HG03139 (cell line): ENCODE results near the gene ZFPM1.
A peak's percentile ranks its signal among the peaks of the same experiment; 100 is the strongest.

Experiments used
- ATAC-seq: cut with Tn5 transposase; IDR thresholded peaks from one replicate; pipeline ENCODE4 v1.9.1; 2021; ENCODE audit not compliant: unreplicated experiment

The ZFPM1 gene

DNA sequence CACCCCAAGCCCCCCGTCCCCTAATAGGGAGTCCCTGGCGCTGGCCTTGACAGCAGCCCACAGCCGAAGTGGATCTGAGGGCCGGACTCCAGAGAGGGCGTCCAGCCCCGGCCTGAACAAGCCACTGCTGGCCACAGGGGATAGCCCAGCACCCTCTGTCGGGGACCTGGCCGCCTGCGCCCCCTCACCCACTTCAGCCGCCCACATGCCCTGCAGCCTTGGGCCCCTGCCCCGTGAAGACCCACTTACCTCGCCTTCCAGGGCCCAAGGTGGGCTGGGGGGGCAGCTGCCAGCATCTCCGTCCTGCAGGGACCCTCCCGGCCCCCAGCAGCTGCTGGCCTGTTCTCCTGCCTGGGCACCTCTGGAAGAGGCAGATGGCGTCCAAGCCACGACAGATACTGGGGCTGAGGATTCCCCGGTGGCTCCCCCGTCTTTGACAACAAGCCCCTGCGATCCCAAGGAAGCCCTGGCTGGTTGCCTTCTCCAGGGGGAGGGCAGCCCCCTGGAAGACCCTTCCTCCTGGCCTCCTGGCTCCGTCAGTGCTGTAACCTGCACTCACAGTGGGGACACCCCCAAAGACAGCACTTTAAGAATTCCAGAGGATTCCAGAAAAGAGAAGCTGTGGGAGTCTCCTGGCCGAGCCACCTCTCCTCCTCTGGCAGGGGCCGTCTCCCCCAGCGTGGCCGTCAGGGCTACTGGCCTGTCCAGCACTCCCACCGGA, 19.3 kb upstream of the ZFPM1 start:
- ATAC-seq: no peak

GRCh38 chr16:88434353-88434690, 18.8 kb upstream of the ZFPM1 start:
- ATAC-seq: no peak

DNA sequence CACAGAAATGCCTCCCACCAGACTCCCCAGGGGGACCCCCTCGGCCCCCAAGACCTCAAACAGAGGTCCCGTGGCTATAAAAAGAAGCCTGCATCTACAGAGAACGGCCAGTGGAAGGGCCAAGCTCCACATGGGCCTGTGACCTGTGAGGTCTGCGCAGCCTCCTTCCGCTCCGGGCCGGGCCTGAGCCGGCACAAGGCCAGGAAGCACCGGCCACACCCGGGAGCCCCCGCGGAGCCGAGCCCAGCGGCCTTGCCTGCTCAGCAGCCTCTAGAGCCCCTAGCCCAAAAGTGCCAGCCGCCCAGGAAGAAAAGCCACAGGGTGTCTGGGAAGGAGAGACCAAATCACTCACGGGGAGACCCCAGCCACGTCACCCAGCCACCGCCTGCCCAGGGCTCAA, 18.3 kb upstream of the ZFPM1 start:
- no peak for ATAC-seq

GRCh38 chr16:88435437-88436355, 17.4 kb upstream of the ZFPM1 start:
- ATAC-seq: no peak

GRCh38 chr16:88436796-88437195, 16.3 kb upstream of the ZFPM1 start:
- no peak for ATAC-seq

DNA sequence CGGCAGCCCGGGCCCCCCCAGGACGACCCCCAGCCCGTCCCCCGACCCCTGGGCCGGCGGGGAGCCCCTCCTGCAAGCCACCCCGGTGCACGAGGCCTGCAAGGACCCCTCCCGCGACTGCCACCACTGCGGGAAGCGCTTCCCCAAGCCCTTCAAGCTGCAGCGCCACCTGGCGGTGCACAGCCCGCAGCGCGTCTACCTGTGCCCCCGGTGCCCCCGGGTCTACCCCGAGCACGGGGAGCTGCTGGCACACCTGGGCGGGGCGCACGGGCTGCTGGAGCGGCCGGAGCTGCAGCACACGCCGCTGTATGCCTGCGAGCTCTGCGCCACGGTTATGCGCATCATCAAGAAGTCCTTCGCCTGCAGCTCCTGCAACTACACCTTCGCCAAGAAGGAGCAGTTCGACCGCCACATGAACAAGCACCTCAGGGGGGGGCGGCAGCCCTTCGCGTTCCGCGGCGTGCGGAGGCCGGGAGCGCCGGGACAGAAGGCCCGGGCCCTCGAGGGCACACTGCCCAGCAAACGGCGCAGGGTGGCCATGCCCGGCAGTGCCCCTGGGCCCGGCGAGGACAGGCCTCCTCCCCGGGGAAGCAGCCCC, 15.6 kb upstream of the ZFPM1 start:
- no peak for ATAC-seq

DNA sequence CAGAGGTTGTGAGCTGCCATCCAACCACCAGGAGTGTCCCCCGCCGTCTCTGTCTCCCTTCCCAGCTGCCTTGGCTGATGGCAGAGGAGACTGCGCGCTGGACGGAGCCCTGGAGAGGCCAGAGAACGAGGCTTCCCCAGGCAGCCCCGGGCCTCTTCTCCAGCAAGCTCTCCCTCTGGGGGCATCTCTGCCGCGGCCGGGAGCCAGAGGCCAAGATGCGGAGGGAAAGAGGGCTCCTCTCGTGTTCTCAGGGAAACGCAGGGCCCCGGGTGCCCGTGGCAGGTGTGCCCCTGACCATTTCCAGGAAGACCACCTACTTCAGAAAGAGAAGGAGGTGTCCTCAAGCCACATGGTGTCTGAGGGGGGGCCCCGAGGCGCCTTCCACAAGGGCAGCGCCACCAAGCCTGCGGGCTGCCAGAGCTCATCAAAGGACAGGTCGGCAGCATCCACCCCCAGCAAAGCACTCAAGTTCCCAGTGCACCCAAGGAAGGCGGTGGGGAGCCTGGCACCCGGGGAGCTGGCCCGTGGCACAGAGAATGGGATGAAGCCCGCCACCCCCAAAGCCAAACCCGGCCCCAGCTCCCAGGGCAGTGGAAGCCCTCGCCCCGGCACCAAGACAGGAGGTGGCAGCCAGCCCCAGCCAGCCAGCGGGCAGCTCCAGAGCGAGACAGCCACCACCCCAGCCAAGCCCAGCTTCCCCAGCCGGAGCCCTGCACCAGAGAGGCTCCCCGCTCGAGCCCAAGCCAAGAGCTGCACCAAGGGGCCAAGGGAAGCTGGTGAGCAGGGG, 14.8 kb upstream of the ZFPM1 start:
- ATAC-seq: no peak

DNA sequence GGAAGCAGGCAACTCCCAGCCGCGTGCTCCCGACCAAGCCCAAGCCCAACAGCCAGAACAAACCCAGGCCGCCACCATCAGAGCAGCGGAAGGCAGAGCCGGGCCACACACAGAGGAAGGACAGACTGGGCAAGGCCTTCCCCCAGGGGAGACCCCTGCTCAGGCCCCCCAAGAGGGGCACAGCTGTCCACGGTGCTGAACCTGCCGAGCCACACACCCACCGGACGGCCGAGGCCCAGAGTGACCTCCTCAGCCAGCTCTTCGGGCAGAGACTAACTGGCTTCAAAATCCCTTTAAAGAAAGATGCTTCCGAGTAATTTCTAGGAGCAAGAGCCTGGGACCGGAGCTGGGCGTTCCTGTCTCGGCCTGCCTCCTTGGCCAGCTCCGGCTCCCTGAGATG, 14.1 kb upstream of the ZFPM1 start:
- ATAC-seq: no peak

- no peak for ATAC-seq
These were observed 13.4 kb upstream of the ZFPM1 start for GRCh38 chr16:88439706-88440105.

- ATAC-seq: no peak
These were observed 13.0 kb upstream of the ZFPM1 start for GRCh38 chr16:88440111-88440510.

DNA sequence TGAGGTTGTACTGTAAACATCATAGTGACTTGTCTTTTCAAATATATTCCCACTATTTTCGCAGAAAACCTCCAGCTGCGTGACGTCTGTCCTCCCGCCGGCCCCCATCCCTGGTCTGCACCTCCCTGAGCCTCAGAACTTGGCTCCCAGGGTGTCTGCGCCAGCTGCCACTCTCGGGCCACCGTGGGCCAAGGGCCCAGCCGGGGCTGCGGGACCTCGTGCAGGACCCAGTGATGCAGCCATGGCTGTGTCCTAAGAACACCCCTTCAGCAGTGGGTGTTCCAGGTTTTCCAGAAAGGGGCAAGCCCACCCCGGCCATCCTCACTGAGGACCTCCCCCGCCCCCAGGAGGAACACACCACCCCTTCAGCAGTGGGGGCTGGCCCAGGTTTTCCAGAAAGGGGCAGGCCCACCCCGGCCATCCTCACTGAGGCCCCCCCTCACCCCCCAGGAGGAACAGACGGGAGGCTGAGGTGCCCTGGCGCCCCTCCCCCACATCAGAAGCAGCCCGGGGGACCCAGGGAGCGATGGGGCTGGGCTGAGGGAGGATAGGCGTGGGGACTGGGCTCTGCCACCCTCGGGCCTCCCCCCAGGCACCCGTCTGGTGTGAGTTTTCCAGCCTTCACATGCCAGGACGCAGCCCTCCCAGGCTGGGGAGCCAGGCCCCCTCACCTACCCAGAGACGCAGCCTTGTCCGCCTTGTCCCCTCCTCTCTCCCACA, 12.2 kb upstream of the ZFPM1 start:
- ATAC-seq: no peak

GRCh38 chr16:88441460-88441859, 11.6 kb upstream of the ZFPM1 start:
- no peak for ATAC-seq

GRCh38 chr16:88442383-88442726, 10.7 kb upstream of the ZFPM1 start:
- ATAC-seq: no peak

DNA sequence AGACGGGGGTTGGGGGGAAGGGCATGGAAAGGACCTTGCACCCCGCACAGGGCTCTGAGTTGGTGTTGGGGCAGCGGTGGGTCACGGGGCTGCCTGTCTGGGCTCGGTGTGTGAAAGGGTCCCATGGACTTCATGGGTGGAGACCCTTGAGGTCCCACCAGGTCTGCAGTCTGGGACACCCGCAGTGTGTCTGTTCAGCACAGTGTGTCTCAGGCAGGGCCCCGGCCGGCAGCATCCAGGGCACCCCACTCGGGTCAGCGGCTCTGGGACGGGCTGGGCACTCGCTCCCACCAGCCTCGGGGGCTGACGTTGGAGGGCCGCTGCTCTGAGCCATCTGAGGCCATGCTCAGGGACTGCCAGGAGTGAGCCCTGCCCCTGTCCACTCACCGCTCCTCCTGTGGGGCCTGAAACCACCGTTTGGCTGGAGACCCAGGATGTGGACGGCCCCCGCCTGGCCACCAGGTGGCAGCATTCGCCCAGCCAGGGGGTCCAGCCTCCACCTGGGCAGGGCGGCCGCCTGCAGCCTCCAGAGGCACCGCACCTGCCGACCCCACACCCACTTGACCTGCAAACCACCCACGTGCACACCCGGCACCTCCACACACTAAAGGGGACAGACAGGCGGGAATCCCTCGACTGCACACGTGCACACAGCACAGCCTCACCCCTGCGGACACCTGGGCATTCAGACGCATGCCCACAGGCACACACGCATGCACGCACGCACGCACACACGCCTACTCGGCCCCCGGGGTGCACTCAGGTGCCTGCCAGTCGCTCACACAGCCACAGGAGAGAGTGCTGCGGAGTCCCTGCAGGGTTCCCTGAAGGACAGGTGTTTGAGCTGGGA, 10.1 kb upstream of the ZFPM1 start:
- peak; percentile 64 for ATAC-seq

- no peak for ATAC-seq
These were observed 8.1 kb upstream of the ZFPM1 start for GRCh38 chr16:88444826-88445582.

DNA sequence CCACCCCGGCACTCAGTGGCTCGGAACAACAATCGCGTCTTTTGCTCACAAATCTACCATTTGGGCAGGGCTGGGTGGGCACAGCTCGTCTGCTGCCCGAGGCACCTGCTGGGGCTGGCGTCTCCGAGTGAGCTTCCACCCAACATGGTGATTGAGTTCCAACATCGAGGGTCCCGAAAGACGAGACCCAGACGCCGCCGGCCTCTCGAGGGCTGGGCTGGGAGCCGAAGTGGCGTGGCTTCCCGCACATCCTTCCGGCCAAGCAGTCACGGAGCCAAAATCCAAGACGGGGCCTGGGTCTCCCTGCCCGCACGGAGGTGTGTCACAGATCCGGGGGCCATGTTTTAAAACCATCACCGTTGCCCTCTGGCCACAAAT, 7.5 kb upstream of the ZFPM1 start:
- no peak for ATAC-seq

GRCh38 chr16:88446061-88446460, 7.0 kb upstream of the ZFPM1 start:
- ATAC-seq: no peak

DNA sequence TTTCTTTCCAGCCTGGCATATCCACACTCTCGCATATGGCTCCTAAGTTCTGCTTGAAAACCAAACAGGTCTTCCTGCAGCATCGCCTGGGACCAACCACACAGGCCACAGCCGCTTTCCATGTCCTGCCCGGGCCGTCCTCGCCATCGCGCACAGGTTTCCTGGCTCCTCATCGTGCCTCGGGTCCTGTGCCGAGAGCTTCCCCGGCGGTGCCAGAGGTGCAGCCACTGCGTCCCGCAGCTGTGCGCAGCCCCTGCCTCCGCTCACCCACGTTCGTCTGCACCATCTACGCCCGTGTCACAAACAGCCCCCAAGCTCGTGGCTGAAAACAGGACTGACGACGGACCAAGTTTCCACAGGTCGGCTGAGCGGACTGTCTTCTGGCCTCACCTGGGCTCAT, 6.3 kb upstream of the ZFPM1 start:
- no peak for ATAC-seq

DNA sequence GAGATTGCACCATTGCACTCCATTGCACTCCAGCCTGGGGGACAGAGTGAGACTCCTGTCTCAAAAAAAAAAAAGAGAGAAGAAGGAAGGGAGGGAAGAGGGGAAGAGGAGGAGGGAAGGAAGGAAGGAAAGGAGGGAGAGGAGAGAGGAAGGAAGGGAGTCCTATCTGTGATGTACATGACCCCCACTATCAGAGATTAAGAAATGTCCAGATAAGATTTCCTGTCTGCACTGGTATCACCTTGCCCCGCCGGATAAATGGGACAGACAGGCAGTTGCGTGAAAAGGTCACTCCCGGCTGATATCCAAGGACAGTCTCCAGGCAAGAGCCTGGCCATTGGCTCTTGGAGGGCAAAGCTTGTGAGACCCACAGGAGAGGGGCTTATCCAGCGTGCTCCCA, 5.2 kb upstream of the ZFPM1 start:
- ATAC-seq: no peak
